HG03575 (cell line): ENCODE measurements around the gene ZDHHC12.

Experiments
- ATAC-seq: cut with Tn5 transposase; IDR thresholded peaks from one replicate; pipeline ENCODE4 v1.9.1; 2021; ENCODE audit not compliant: unreplicated experiment, insufficient number of reproducible peaks, low FRiP score; ENCODE audit errors: extremely low read depth

ZDHHC12 gene, protein sequence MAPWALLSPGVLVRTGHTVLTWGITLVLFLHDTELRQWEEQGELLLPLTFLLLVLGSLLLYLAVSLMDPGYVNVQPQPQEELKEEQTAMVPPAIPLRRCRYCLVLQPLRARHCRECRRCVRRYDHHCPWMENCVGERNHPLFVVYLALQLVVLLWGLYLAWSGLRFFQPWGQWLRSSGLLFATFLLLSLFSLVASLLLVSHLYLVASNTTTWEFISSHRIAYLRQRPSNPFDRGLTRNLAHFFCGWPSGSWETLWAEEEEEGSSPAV

GRCh38 chr9:128723866-128724743 is at the start of gene ZDHHC12:
ZDHHC12 (minus strand) TSS chr9:128724127; CDS start chr9:128724093, 34 bp downstream.
- peak; percentile 58 for ATAC-seq

DNA sequence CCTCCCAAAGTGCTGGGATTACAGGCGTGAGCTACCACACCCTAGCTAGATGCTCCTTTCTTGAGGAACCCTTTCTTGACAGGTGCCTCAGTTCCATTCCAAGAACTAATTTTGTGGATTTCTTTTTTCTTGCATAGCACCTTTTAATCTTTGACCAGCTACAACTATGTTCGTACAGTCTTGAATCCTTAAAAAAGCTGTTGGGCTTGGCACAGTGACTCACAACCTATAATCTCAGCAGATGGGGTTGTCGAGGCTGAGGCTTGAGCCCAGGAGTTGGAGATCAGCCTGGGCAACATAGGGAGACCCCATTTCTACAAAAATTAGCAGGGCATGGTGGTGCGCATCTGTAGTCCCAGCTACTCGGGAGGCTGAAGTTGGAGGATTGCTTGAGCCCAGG is 49.1 kb upstream of the ZDHHC12 start:
- ATAC-seq = no peak

DNA sequence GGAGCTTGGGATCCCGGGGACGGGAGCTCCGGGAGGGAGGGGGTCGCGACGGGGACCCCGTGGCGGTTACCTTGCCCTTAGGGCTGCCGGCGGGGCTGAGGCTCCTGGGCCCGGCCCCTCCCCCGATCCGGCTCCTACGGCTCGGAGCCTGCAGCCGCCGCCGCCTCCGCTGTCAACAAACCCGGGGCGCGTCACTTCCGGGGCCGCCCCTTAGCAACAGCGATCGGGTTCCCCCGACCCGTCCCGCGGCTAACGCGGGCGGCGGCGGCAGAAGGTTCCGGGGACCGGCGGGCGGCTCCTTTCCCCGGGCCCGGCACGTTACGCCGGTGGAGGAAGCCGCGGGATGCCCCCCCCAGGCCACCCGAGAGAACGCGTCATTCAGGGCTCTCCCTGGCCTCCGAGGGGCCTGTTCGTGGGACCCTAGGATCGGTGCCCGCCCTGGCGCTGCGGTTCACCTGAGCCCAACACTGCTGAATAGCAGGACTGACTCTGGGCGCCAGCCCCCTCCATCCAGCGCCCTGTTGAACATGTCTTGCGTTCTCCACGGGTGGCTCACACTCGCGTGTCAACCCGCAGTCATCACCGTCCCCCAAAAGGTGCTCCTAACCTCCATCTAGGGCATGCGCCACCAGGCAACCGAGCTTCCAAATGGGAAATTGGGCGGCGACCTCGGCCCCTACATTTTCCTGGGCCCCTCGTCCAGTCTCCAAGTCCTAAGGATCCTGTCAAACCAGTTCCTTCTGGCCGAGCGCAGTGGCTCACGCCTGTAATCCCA is 48.0 kb upstream of the ZDHHC12 start, which contains the start of gene ZER1:
Gene ZER1, minus strand, starts transcription at position 183 of the 775 bp plus-strand sequence. CDS start 16,362 bp downstream, outside the sequence.
- no peak for ATAC-seq

DNA sequence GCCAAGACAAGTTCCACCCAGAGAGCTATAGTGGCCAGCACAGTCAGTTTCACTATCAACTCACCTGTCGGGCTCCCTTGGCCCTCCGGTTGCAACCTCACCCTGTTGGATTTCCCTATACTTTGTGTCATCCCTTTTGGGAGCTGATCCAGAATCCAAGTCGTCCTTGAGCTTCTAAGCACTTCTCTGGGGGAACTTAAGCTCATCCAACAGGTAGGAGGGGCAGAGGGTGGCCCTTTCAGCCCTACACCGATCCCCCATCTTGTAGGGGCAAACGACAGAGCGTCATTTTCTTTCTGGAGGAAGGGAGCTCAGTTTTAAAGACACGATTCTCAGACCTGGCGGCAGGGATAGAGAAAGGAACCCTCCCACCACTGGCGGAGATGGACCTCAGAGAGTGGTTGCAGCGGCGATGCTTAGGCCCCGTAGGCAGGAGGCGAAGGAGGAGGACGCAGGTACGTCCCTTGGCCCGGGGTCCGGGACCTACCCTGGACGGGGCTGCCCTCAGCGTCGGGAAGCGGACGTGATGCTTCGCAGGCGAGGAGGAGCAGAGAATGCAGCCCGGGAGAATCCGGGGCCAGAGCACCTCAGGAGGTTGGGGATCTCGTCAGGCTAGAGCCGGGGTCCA is 47.3 kb upstream of the ZDHHC12 start:
- no peak for ATAC-seq

DNA sequence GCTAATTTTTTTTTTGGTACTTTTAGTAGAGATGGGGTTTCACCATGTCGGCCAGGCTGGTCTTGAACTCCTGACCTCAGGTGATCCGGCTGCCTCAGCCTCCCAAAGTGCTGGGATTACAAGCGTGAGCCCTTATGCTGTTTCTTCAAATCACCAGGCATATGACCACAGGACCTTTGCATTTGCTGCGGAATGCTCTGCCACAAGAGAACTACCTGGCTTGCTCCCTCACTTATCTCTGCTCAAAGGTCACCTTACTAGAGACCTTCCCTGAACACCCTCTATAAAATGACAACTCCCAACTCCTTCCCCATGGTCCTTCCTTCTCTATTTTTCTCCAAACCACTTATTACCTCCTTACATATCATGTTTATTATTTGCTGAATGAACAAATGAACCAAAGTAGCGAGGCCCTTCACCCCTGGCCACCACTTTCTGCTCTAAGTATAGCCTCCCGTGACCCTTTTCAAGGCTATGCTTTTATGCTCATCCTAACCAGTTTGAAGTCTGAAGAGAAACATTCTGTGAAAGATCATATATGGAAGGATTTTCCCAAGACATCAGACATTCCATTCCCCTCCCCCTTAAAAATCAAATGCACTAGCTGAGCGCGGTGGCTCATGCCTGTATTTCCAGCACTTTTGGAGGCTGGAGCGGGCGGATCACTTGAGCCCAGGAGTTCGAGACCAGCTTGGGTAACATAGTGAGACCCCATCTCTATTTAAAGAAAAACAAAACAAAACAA is 46.5 kb upstream of the ZDHHC12 start:
- ATAC-seq = no peak

DNA sequence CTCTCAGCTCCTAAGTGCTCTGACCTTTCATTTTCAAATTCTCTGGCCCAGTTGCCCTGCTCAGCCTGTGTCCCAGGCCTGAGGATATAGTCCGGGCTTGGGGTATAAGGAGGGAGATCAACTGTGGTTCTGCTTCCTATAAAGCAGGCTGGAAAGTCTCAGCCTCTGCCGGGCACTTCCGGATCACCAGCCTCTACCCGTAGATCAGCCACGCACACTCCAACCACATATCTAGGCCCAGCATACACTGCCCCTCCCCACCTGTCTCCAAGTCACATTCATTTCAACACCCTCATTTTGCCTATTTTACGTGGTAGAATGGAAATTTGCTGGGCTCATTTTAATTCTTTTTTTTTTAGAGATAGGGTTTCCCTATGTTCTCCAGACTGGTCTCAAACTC is 44.7 kb upstream of the ZDHHC12 start:
- no peak for ATAC-seq

- no peak for ATAC-seq
Measured at GRCh38 chr9:128765499-128765898, 41.6 kb upstream of the ZDHHC12 start.

GRCh38 chr9:128764361-128764760 is 40.4 kb upstream of the ZDHHC12 start:
- ATAC-seq = no peak

DNA sequence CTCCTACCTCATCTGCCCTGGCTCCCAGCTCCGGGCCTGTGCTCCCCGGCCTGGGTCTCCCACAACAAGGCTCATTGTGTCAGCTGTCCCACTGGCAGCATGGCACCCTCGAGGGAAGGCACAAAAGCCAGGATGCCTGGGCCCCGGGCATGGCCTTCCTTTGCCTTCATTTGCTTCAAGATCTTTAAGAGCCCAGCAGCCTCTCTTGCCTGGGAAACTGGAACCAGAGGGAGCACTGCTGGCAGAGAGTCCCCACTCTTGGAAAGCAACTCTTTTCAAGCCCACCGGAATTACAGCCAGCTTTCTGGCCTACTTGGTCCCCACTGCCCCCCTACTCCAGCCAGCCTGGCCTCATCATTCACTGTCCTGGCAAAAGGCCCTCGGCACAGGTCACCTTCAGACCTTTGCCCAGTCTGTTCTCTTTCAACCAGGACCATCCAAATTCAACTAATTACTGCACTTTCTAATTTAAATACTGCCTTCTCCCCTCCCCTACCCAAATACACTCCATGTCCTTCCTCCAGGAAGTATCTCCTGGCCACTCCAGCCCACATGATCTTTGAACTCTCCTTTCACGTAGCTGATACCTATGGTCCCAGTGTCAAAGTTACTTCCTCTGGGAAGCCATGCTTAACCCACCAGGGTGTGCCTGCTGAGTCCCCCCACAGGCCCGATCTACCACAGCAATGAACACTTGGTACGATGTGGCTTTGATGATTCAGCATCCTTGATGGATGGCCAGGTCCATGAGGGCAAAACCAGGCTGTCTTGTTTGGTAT is 38.9 kb upstream of the ZDHHC12 start:
- ATAC-seq = no peak

DNA sequence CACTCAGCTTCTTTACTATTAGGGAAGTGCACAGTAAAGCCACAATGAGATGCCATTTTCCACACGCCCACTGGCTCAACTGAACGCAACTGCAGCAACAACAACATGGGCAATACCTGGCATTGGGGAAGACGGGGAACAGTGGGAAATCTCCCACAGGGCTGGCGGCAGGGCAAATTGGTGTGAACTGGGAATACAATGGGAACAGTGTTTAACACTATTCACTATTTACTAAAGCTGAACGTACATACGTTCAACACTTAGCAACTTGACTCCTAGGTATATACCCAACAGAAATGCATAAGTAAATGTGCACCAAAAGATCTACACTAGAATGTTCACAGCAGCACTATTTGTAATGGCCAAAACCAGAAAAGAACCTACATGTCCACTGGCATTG is 33.7 kb upstream of the ZDHHC12 start:
- ATAC-seq = no peak

- no peak for ATAC-seq
Measured at GRCh38 chr9:128753627-128754026, 29.7 kb upstream of the ZDHHC12 start.

DNA sequence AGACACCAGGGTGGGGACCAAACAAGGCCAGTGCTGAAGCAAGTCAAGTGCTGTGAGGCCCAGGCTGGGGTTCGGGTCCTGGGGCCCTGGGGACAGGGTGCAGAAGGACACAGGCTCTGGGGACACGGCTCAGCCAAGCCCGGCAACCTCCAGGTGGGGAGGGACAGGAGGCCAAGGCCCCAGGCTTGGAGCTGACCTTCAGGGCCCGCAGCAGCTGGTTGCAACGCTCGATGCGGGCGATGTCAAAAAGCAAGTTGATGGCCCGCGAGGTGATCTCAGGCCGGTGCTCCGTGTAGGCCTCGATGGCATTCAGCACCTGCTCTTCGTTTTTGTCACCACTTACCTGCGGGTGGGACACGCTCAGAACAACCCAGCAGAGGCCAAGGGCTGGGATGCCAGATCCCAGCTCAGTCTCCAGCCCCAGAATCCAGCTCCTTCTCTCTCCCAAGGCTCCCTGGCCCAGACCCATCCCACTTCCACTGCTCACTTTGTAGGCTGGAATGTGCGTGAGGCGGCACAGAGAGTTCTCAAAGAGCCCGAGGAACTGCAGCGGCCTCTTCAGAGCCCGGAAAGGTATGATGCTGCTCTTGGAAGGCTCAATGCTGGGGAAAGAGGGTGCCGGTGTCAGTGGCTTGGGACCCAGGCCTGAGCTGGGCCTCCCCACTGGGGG is 27.1 kb upstream of the ZDHHC12 start:
- no peak for ATAC-seq

GRCh38 chr9:128747241-128747640 is 23.3 kb upstream of the ZDHHC12 start:
- no peak for ATAC-seq

DNA sequence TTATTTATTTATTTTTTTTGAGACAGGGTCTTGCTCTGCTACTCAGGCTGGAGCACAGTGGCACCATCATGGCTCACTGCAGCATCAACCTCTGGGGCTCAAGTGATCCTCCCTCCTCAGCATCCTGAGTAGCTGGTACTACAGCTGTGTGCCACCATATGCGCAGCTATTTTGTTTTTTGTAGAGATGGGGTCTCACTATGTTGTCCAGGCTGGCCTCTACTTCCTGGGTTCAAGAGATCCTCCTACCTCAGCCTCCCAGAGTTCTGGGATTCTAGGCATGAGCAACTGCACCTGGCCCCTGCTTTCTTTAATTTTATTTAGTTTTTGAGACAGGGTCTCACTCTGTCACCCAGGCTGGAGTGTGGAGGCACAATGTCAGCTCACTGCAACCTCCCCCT is 19.5 kb upstream of the ZDHHC12 start:
- ATAC-seq = no peak

DNA sequence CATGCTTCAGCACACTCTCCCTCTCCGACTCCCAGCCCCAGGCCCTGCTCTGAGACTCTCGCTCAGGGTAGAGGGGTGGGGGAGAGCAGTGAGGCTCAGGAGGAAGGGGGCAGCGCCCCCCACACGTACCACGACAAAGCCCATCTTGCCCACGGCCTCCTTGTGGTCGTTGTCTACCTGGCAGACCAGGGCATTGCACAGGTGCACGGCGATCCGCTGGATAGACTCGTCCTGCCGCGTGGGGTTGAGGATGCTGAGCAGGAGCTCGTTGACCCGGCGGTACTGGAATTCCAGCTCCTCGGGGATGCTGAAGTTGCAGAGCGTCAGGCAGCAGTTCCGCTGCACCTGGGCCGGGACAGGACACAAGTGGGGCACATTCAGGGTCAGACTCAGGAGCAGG is 18.5 kb upstream of the ZDHHC12 start:
- no peak for ATAC-seq

GRCh38 chr9:128735373-128735772 is 11.4 kb upstream of the ZDHHC12 start:
- no peak for ATAC-seq

GRCh38 chr9:128733256-128733655 is 9.3 kb upstream of the ZDHHC12 start:
- ATAC-seq = no peak
